Measurements from ENCODE around the gene CASZ1. TPM values are rescaled to one million over a fixed set of nuclear protein-coding genes. Genes with fewer than 3 reads are reported as not detected.

Gene CASZ1
- total and polyA plus RNA-seq, 2 donors (not counting 1 experiment from before 2014, with no cell fraction given) = 0.34 to 0.50 TPM

- Histone ChIP-seq H3K27ac (ENCODE audit: insufficient read depth, low read length) (no peak overlapping the region), H3K4me2 (ENCODE audit: extremely low read depth, insufficient read depth, low read length) (no peak overlapping the region), H3K9me3 (ENCODE audit: control insufficient read depth, insufficient read depth, low read depth, low read length) (no peaks in the 10 kb centered on the region), H3K9ac (ENCODE audit: insufficient read depth, low read length) (no peak overlapping the region), H3K79me2 (ENCODE audit: control insufficient read depth, insufficient read depth, low read length) (no peaks in the 10 kb centered on the region), H4K20me1 (ENCODE audit: control insufficient read depth, extremely low read depth, insufficient read depth, low read length) (no peaks in the 10 kb centered on the region), H3K4me1 (ENCODE audit: control insufficient read depth, extremely low read depth, insufficient read depth, low read length) (no peaks in the 10 kb centered on the region), H3K36me3 (ENCODE audit: control insufficient read depth, insufficient read depth, low read length) (no peaks in the 10 kb centered on the region), H2AFZ (ENCODE audit: low read length) (no peak overlapping the region), H3K27me3 (ENCODE audit: control insufficient read depth, insufficient read depth, low read length) (no peaks in the 10 kb centered on the region), H3K4me3 (replicated peaks in 1 of 4; ENCODE audit: control extremely low read depth in 1 of 4, insufficient read depth in 1 of 4, low read depth in 3 of 4, low read length in 4 of 4) (no peak overlapping the region)
- TF ChIP-seq, protein P1, sequence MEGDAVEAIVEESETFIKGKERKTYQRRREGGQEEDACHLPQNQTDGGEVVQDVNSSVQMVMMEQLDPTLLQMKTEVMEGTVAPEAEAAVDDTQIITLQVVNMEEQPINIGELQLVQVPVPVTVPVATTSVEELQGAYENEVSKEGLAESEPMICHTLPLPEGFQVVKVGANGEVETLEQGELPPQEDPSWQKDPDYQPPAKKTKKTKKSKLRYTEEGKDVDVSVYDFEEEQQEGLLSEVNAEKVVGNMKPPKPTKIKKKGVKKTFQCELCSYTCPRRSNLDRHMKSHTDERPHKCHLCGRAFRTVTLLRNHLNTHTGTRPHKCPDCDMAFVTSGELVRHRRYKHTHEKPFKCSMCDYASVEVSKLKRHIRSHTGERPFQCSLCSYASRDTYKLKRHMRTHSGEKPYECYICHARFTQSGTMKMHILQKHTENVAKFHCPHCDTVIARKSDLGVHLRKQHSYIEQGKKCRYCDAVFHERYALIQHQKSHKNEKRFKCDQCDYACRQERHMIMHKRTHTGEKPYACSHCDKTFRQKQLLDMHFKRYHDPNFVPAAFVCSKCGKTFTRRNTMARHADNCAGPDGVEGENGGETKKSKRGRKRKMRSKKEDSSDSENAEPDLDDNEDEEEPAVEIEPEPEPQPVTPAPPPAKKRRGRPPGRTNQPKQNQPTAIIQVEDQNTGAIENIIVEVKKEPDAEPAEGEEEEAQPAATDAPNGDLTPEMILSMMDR (conservative IDR thresholded peaks at IDR 0.05 in 1 of 2, IDR thresholded peaks at IDR 0.05 in 1 of 2; ENCODE audit: low read depth in 1 of 2, low read length in 2 of 2) = no peak
- TF ChIP-seq EZH2 (IDR thresholded peaks at IDR 0.05; ENCODE audit: low read length, missing control alignments) = no peak
- DNase-seq (ENCODE audit: low read depth in 2 of 2) = no peak
Measured at GRCh38 chr1:10841118-10841517, 44.7 kb upstream of the CASZ1 start.

DNA sequence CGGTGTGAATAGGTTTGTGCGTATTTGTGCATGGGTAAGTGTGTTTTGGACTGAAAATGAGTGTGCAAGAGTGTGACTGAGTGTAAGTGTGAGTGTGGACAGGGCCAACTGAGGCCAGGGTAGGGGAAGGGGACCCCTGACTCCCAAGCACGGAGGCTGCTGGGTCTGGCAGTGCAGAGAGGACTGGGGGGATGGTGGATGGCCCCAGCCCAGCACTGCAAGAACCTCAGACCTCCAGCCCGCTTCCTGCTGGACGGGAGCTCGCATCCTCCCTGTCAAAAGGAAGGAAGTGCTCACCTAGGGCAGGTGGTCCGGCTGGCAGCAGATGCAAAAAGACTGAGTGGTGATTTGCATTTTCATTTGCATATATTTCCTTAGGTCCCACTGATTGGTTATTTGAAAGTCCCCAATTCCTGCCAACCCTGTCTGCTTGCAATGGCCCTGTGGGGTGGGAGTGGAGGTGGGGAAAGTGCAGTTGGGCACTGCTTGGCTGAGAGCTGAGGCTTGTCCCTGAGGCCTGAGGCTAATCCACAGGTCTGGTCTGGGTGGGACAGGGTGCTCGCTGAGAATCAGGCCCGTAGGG lies 42.8 kb upstream of the CASZ1 start:
- no peak for DNase-seq (ENCODE audit: low read depth in 2 of 2)
- no peak overlapping the region for H3K27ac ChIP-seq (ENCODE audit: insufficient read depth, low read length)
- no peak overlapping the region for H2AFZ ChIP-seq (ENCODE audit: low read length)
- no peaks in the 10 kb centered on the region for H3K4me1 ChIP-seq (ENCODE audit: control insufficient read depth, extremely low read depth, insufficient read depth, low read length)
- TF ChIP-seq EZH2 (IDR thresholded peaks at IDR 0.05; ENCODE audit: low read length, missing control alignments) = no peak
- TF ChIP-seq, protein P1 (conservative IDR thresholded peaks at IDR 0.05 in 1 of 2, IDR thresholded peaks at IDR 0.05 in 1 of 2; ENCODE audit: low read depth in 1 of 2, low read length in 2 of 2) = no peak
- no peaks in the 10 kb centered on the region for H4K20me1 ChIP-seq (ENCODE audit: control insufficient read depth, extremely low read depth, insufficient read depth, low read length)
- no peak overlapping the region for H3K4me3 ChIP-seq (replicated peaks in 1 of 4; ENCODE audit: control extremely low read depth in 1 of 4, insufficient read depth in 1 of 4, low read depth in 3 of 4, low read length in 4 of 4)
- H3K9ac ChIP-seq (ENCODE audit: insufficient read depth, low read length) = no peak overlapping the region
- H3K27me3 ChIP-seq (ENCODE audit: control insufficient read depth, insufficient read depth, low read length) = peaks cover 3% of the 10 kb centered on the region
- H3K79me2 ChIP-seq (ENCODE audit: control insufficient read depth, insufficient read depth, low read length) = no peaks in the 10 kb centered on the region
- no peak overlapping the region for H3K4me2 ChIP-seq (ENCODE audit: extremely low read depth, insufficient read depth, low read length)
- no peaks in the 10 kb centered on the region for H3K9me3 ChIP-seq (ENCODE audit: control insufficient read depth, insufficient read depth, low read depth, low read length)
- H3K36me3 ChIP-seq (ENCODE audit: control insufficient read depth, insufficient read depth, low read length) = no peaks in the 10 kb centered on the region

DNA sequence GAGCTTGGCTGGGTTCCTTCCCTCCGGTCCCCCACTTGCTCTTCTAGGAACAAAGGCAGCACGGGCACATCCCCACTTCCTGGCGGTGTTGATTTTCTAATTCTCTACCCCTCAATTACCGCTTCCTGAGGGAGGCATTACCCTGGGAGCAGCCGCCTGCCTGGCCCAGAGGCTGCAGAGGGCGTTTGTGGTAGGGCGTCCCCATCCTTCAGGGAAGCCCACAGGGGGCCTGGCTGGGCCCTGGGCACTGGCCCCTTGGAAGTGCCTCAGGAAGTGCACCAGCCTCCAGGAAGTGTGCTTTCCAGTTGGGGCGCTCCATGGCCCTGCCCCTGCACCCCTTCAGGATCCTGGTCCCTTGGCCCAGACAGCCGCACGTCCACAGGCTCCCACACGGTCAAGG lies 42.1 kb upstream of the CASZ1 start:
- Histone ChIP-seq H3K9ac (ENCODE audit: insufficient read depth, low read length) (no peak overlapping the region), H3K36me3 (ENCODE audit: control insufficient read depth, insufficient read depth, low read length) (no peaks in the 10 kb centered on the region), H3K4me1 (ENCODE audit: control insufficient read depth, extremely low read depth, insufficient read depth, low read length) (no peaks in the 10 kb centered on the region), H3K4me2 (ENCODE audit: extremely low read depth, insufficient read depth, low read length) (no peak overlapping the region), H3K9me3 (ENCODE audit: control insufficient read depth, insufficient read depth, low read depth, low read length) (no peaks in the 10 kb centered on the region), H3K27me3 (ENCODE audit: control insufficient read depth, insufficient read depth, low read length) (peaks cover 3% of the 10 kb centered on the region), H3K79me2 (ENCODE audit: control insufficient read depth, insufficient read depth, low read length) (no peaks in the 10 kb centered on the region), H3K27ac (ENCODE audit: insufficient read depth, low read length) (no peak overlapping the region), H4K20me1 (ENCODE audit: control insufficient read depth, extremely low read depth, insufficient read depth, low read length) (no peaks in the 10 kb centered on the region), H2AFZ (ENCODE audit: low read length) (no peak overlapping the region), H3K4me3 (replicated peaks in 1 of 4; ENCODE audit: control extremely low read depth in 1 of 4, insufficient read depth in 1 of 4, low read depth in 3 of 4, low read length in 4 of 4) (no peak overlapping the region)
- DNase-seq (ENCODE audit: low read depth in 2 of 2) = no peak
- TF ChIP-seq, protein P1 (conservative IDR thresholded peaks at IDR 0.05 in 1 of 2, IDR thresholded peaks at IDR 0.05 in 1 of 2; ENCODE audit: low read depth in 1 of 2, low read length in 2 of 2) = no peak
- TF ChIP-seq EZH2 (IDR thresholded peaks at IDR 0.05; ENCODE audit: low read length, missing control alignments) = no peak
